Measurements from ENCODE around the gene CRAT. TPM values are rescaled to one million over a fixed set of nuclear protein-coding genes. Genes with fewer than 3 reads are reported as not detected.

The CRAT gene
- total RNA-seq, 2 experiments from 2014 or later, result 17.3 to 18.2 TPM

DNA sequence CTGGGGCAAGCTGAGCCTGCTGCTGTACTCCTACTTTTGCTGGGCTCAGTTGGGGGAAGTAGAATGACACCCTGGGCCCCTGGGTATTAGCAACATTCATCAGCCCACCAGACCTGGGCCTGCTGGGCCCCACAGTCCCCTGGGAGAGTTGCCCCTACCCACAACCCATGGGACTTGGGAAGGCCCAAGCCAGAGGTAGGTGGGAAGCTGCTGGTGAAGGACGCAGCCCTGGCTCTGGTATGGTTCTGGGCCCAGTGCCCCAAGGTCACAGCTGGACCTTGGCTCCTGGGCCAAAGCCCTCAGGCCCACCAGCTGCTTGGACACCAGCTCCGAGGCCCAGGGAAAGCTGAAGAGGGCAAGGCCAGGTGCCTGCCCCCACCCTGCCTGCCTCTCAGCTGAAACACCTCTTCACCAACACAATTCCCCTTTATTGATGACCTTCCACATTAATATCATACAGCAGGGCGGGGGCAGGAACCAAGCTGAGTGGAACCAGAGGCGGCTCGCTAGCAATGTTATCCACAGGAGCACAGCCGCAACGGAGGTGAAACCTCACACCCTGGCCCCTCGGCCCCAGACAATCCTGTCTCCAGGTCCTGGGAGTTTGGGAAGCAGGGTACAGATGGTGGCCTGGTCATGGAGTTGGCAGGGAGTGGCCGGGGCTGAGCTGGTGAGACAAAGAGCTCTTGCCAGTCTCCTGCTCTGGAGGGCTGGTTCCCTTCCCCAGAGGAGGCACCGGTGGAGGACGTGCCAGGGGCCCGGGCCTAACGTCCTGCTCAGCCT, 16.0 kb downstream of the CRAT start:
- Mint-ChIP-seq H3K4me3 (no peak overlapping the region), H3K4me1 (no peaks in the 10 kb centered on the region), H3K9me3 (no peaks in the 10 kb centered on the region), H3K27ac (no peak overlapping the region), H3K36me3 (ENCODE audit: low read depth) (peaks cover 6% of the 10 kb centered on the region), H3K27me3 (no peaks in the 10 kb centered on the region)
- ChIA-PET CTCF (no interaction called here), POLR2A (interaction anchor here (0.8 to 2.0 kb wide), 4 partner anchors 9 to 17 kb away, joined by 3 to 8 read pairs (median 3); partner anchors contain the start of gene PTPA)
- no peak for DNase-seq

DNA sequence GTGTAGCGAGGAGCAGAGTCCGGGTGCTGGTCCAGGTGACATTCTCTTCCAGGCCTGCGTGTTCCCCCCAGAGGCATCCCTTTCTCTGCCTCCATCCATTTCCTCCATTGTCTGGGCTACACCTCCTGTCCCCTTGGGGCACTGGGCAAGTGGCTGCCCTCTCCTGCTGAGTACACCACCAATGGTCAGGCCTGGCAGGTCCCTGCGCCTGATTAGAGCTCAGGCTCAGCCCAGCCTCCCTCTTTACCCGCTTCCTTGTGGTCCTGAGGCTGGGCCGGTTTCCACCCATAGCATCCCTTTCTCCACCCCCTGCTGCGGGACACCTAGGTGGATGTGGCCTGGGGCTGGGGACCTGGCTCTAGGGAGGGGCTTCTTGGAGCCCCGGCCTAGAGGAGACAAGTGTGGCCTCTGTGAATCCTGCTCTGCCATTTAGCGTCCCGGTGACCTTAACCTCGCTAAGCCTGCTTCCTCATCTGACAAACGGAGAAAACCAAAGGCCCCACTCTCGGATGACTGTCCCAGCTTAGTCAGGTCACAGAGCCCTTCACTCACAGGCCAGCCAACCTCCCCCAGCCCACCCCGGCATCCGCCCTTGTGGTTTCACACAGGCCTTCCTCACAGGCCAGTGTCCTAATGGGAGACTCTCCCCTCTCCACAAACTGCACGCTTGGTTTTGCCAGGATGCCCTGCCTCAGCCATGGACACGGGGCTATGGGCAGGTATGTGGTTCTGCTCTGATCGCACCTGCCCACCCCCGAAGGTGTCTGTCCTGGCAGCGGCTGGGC, 16.8 kb downstream of the CRAT start:
- CTCF ChIA-PET, result no interaction called here

DNA sequence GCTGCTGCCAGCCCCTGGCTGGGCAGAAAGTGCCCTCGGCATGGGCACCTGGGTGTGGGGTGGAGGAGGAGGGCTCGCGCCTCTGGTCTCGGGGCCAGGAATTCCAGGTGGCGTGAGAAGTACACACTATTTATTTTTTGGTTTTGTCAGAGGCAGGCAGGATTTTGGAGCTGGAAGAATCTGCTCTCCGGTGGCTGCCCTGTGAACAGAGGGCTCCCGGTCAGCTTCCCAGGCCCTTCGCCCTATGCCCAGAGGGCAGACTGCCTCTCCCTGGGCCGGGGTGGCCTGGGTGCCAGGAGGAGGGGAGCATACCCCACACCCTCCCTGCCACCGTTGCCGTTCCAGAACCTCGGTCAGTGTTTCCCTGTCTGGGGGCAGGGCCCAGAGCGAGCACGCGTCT, 21.3 kb downstream of the CRAT start:
- DNase-seq, result no peak
- H3K4me3 Mint-ChIP-seq, result no peak overlapping the region
- ChIA-PET POLR2A (no interaction called here), CTCF (no interaction called here)
- H3K36me3 Mint-ChIP-seq (ENCODE audit: low read depth), result peaks cover 21% of the 10 kb centered on the region
- H3K27ac Mint-ChIP-seq, result no peak overlapping the region
- H3K9me3 Mint-ChIP-seq, result no peaks in the 10 kb centered on the region
- H3K4me1 Mint-ChIP-seq, result no peaks in the 10 kb centered on the region
- H3K27me3 Mint-ChIP-seq, result no peaks in the 10 kb centered on the region

More for the DNA sequence above, 16.8 kb downstream of the CRAT start:
- Mint-ChIP-seq H3K9me3 (no peaks in the 10 kb centered on the region), H3K27ac (no peak overlapping the region), H3K36me3 (ENCODE audit: low read depth) (peaks cover 10% of the 10 kb centered on the region), H3K4me3 (no peak overlapping the region), H3K4me1 (no peaks in the 10 kb centered on the region), H3K27me3 (no peaks in the 10 kb centered on the region)
- POLR2A ChIA-PET, result interaction anchor here (0.8 to 2.0 kb wide), 2 partner anchors 9 to 18 kb away, joined by 3 to 8 read pairs; partner anchors contain the start of gene PTPA
- no peak for DNase-seq

DNA sequence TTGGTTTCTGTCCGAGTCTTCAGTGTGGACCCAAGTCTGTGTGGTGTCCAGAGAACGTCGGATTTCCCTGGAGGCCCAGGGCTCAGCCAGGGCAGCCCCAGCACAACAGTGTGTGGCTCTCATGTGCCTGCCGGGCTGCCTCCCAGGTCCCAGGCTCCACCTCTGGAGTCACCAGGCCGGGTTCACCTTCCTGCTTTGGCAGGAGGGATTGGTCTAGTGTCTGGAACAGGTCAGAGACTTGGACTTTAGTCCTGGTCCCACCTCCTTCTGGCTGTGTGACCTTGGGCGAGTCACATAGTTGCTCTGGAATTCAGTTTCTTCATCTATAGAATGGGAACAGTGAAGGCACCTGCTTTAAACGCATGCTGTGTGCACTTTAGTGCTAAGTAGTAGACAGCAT, 26.5 kb downstream of the CRAT start:
- ChIA-PET POLR2A (interaction anchor here (1.1 kb wide), 1 partner anchor 11 kb away, joined by 3 read pairs; no protein-coding TSS in a partner anchor), CTCF (no interaction called here)
- Mint-ChIP-seq H3K27ac (no peak overlapping the region), H3K27me3 (no peaks in the 10 kb centered on the region), H3K4me3 (no peak overlapping the region), H3K36me3 (ENCODE audit: low read depth) (peaks cover 13% of the 10 kb centered on the region), H3K4me1 (peaks cover 27% of the 10 kb centered on the region), H3K9me3 (no peaks in the 10 kb centered on the region)
- no peak for DNase-seq

DNA sequence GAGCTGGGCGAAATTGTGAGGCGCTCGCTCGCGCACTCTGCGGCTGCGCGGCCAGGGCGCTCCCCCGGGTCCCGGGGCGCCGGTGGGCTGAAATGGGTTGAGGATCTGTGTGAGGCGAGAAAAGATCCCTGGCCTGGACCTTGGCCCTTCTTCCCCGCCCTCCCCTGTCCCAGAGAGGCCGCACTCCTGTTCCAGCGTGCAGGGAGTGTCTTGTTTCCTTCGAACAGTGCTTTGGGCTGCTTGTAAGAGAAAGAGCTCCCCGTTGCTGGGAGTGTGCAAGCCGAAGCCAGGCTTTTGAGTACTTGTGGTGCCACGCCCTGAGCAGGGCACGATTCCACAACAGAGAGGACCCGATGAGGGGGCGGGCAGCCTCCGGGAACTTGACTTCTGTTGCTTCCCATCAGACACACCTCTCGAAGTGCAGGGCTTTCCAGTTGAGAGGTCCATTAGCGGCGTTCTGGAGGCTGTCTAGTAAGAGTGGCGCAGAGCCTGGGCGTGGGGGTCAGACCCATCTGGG, 29.1 kb downstream of the CRAT start:
- H3K4me1 Mint-ChIP-seq, result peaks cover 28% of the 10 kb centered on the region
- H3K27me3 Mint-ChIP-seq, result no peaks in the 10 kb centered on the region
- peaks cover 3% of the 10 kb centered on the region for H3K36me3 Mint-ChIP-seq (ENCODE audit: low read depth)
- H3K9me3 Mint-ChIP-seq, result no peaks in the 10 kb centered on the region
- CTCF ChIA-PET, result interaction anchor here (0.6 to 2.6 kb wide), 9 partner anchors 10 to 939 kb away, joined by 3 to 11 read pairs (median 4); partner anchors contain the start of genes ENDOG and MIGA2
- H3K27ac Mint-ChIP-seq, result peak overlapping the region; percentile 76
- DNase-seq, result no peak
- POLR2A ChIA-PET, result interaction anchor here (0.6 to 3.1 kb wide), 13 partner anchors 9 to 546 kb away, joined by 3 to 25 read pairs (median 3); partner anchors contain the start of genes DOLK, ENDOG, MIGA2 and NUP188
- peak overlapping the region; percentile 87 for H3K4me3 Mint-ChIP-seq

GRCh38 chr9:129080601-129081387, 29.8 kb downstream of the CRAT start, which contains the start of gene DOLPP1:
Gene DOLPP1 (plus strand): TSS chr9:129081111. CDS start chr9:129081132, 21 bp downstream.
- Mint-ChIP-seq H3K27ac (peak within 1 kb of the TSS; percentile 76), H3K27me3 (no peaks in the 10 kb centered on the region), H3K4me3 (peak within 1 kb of the TSS; percentile 87), H3K36me3 (ENCODE audit: low read depth) (peaks cover 3% of the 10 kb centered on the region), H3K4me1 (peaks cover 28% of the 10 kb centered on the region), H3K9me3 (no peaks in the 10 kb centered on the region)
- POLR2A ChIA-PET, result interaction anchor here (0.6 to 3.1 kb wide), 14 partner anchors 10 to 546 kb away, joined by 3 to 25 read pairs (median 3); partner anchors contain the start of genes DOLK, ENDOG, MIGA2 and NUP188
- CTCF ChIA-PET, result interaction anchor here (0.6 to 2.6 kb wide), 13 partner anchors 11 to 938 kb away, joined by 3 to 11 read pairs (median 3); partner anchors contain the start of genes ENDOG and MIGA2
- peak; percentile 99 for DNase-seq

GRCh38 chr9:129080298-129080600, 30.3 kb downstream of the CRAT start:
- ChIA-PET POLR2A (interaction anchor here (1.2 to 3.1 kb wide), 6 partner anchors 10 to 395 kb away, joined by 3 to 25 read pairs (median 5); partner anchors contain the start of gene PTPA), CTCF (interaction anchor here (0.6 to 2.6 kb wide), 9 partner anchors 23 to 552 kb away, joined by 3 to 11 read pairs (median 3); partner anchors contain the start of genes ENDOG and MIGA2)
- Mint-ChIP-seq H3K4me1 (peaks cover 28% of the 10 kb centered on the region), H3K27ac (peak overlapping the region; percentile 76), H3K4me3 (peak overlapping the region; percentile 87), H3K9me3 (no peaks in the 10 kb centered on the region), H3K36me3 (ENCODE audit: low read depth) (peaks cover 2% of the 10 kb centered on the region), H3K27me3 (no peaks in the 10 kb centered on the region)
- no peak for DNase-seq

DNA sequence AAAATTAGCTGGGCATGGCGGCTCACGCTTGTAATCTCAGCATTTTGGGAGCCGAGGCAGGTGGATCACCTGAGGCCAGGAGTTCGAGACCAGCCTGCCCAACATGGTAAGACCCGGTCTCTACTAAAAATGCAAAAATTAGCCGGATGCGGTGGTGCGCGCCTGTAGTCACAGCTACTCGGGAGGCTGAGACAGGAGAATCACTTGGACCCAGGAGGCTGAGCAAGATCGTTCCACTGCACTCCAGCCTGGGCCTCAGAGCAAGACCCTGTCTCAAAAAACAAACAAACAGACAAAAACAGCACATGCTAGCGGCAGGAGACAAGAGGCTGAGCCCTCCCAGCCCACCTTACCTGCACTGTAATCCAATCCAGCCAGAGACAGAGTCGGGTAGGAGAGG, 30.8 kb downstream of the CRAT start:
- H3K36me3 Mint-ChIP-seq (ENCODE audit: low read depth), result no peaks in the 10 kb centered on the region
- H3K9me3 Mint-ChIP-seq, result no peaks in the 10 kb centered on the region
- peak overlapping the region; percentile 87 for H3K4me3 Mint-ChIP-seq
- ChIA-PET POLR2A (interaction anchor here (1.2 to 3.1 kb wide), 5 partner anchors 10 to 395 kb away, joined by 3 to 25 read pairs (median 5); partner anchors contain the start of gene PTPA), CTCF (interaction anchor here (1.0 to 2.6 kb wide), 4 partner anchors 23 to 60 kb away, joined by 3 to 11 read pairs (median 6); partner anchors contain the start of gene MIGA2)
- peaks cover 28% of the 10 kb centered on the region for H3K4me1 Mint-ChIP-seq
- H3K27ac Mint-ChIP-seq, result no peak overlapping the region
- no peak for DNase-seq
- no peaks in the 10 kb centered on the region for H3K27me3 Mint-ChIP-seq

DNA sequence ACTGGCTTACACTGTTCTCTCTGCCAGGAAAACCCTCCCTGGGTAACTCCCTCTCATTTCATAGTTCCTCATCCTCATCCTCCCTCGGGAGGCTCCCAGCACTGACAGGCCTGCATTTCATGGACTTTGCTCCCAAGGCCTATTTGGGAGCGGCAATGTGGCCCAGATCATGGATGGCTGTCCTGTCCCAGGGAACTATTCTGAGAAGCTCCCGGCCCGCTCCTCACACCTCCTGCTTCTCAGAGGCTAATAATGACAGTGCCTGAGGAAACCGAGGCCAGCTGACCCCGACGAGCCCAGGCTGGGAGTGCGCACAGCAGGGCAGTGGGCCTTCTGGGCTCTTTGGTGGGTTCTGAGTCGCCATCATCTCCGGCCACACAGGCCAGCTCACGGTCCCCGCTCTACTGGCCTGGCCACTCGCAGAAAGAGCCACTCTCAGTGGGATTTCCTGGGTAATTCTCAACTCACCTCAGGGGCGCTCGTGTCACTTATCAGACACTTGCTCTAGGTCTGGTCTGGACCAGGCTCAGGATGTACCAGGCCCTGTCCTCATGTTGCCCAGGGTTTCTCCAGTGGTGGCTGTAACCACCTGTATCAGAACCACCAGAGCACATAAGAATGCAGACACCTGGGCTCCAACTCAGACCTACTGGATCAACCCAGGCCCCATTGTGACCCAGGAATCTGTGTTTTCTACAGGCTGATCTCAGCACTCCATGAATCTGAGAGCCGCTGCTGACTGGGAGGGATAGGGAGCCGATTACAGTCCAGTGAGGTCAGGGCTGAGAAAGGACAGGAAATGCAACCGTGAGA, 31.7 kb downstream of the CRAT start:
- peaks cover 35% of the 10 kb centered on the region for H3K4me1 Mint-ChIP-seq
- no peaks in the 10 kb centered on the region for H3K27me3 Mint-ChIP-seq
- no peaks in the 10 kb centered on the region for H3K36me3 Mint-ChIP-seq (ENCODE audit: low read depth)
- H3K9me3 Mint-ChIP-seq, result no peaks in the 10 kb centered on the region
- DNase-seq, result no peak
- ChIA-PET CTCF (no interaction called here), POLR2A (no interaction called here)
- peak overlapping the region; percentile 39 for H3K4me3 Mint-ChIP-seq
- no peak overlapping the region for H3K27ac Mint-ChIP-seq

GRCh38 chr9:129077236-129077635, 33.4 kb downstream of the CRAT start:
- POLR2A ChIA-PET, result interaction anchor here (0.8 to 1.1 kb wide), 2 partner anchors 10 to 34 kb away, joined by 3 to 4 read pairs; partner anchors contain the start of gene PTPA
- Mint-ChIP-seq H3K4me3 (no peak overlapping the region), H3K9me3 (no peaks in the 10 kb centered on the region), H3K36me3 (ENCODE audit: low read depth) (no peaks in the 10 kb centered on the region), H3K4me1 (peaks cover 36% of the 10 kb centered on the region), H3K27ac (no peak overlapping the region), H3K27me3 (no peaks in the 10 kb centered on the region)
- CTCF ChIA-PET, result no interaction called here
- DNase-seq, result no peak

GRCh38 chr9:129076640-129077037, 34.0 kb downstream of the CRAT start:
- H3K4me1 Mint-ChIP-seq, result peaks cover 34% of the 10 kb centered on the region
- POLR2A ChIA-PET, result interaction anchor here (0.6 kb wide), 1 partner anchor 181 kb away, joined by 3 read pairs; no protein-coding TSS in a partner anchor
- H3K27me3 Mint-ChIP-seq, result no peaks in the 10 kb centered on the region
- no peak overlapping the region for H3K4me3 Mint-ChIP-seq
- CTCF ChIA-PET, result no interaction called here
- no peaks in the 10 kb centered on the region for H3K9me3 Mint-ChIP-seq
- no peak overlapping the region for H3K27ac Mint-ChIP-seq
- peaks cover 2% of the 10 kb centered on the region for H3K36me3 Mint-ChIP-seq (ENCODE audit: low read depth)
- no peak for DNase-seq
